Aorta (tissue), 5 donors: ENCODE data around the gene COL26A1. TPM values are rescaled to one million over a fixed set of nuclear protein-coding genes. Genes with fewer than 3 reads are reported as not detected.
"Not testable (repeated sequence)": the region's sequence is repeated elsewhere in the genome, so short reads cannot be mapped to it uniquely, and the experiment has no call there.

Source experiments
- ATAC-seq: fragments of 200-7000 bp; cut with Tn5 transposase; one replicate; pipeline ENCODE4 v1.9.1; 2022; ENCODE audit warnings: moderate library complexity; ENCODE audit not compliant: low FRiP score
- DNase-seq, 2 donors: peaks; one replicate each; pipeline ENCODE4 v3.0.0-alpha.2; 2020
- H3K27ac ChIP-seq, 2 donors: one replicate each; pipeline ENCODE4 v1.5.1; 2013; ENCODE audit warnings: low read length in 2 of 2, mild to moderate bottlenecking in 2 of 2, moderate library complexity in 2 of 2, control low read depth in 1 of 2, inconsistent platforms in 1 of 2, low read depth in 1 of 2
- H3K27me3 ChIP-seq, 2 donors: one replicate each; pipeline ENCODE4 v1.6.1; 2013; ENCODE audit warnings: control low read depth in 1 of 2, low read length in 1 of 2, mild to moderate bottlenecking in 1 of 2, moderate library complexity in 1 of 2; ENCODE audit not compliant: insufficient read depth in 2 of 2, control insufficient read depth in 1 of 2
- H3K36me3 ChIP-seq, 2 donors: one replicate each; pipeline ENCODE4 v1.6.1; 2013; ENCODE audit warnings: control low read depth in 1 of 2, low read length in 1 of 2, mild to moderate bottlenecking in 1 of 2; ENCODE audit not compliant: insufficient read depth in 2 of 2, control insufficient read depth in 1 of 2
- H3K4me1 ChIP-seq, 2 donors: one replicate each; pipeline ENCODE4 v1.6.1; 2013; ENCODE audit warnings: low read length in 2 of 2, control low read depth in 1 of 2, mild to moderate bottlenecking in 1 of 2, moderate library complexity in 1 of 2; ENCODE audit not compliant: insufficient read depth in 2 of 2, control insufficient read depth in 1 of 2
- H3K4me3 ChIP-seq, 2 donors: one replicate each; pipeline ENCODE4 v1.5.1; 2013; ENCODE audit warnings: low read length in 2 of 2, control low read depth in 1 of 2, mild to moderate bottlenecking in 1 of 2
- H3K9me3 ChIP-seq: one replicate; pipeline ENCODE4 v1.6.1; 2013; ENCODE audit warnings: mild to moderate bottlenecking, low read length; ENCODE audit not compliant: control insufficient read depth
- WGBS, 2 donors: extraction: QIAGEN DNeasy Blood & Tissue Kit; methylation state at CpG; one replicate each; pipeline ENCODE4 v1.1.7; 2013; 5-methylcytosine and 5-hydroxymethylcytosine counted together
- intact Hi-C, 2 donors: fragments of 100-400 bp; cut with DNase I; formaldehyde crosslinking; loops; one replicate each; pipeline versions ENCODE4 v1.14.2 to v1.15.0; 2022
- polyA plus RNA-seq, 2 donors: library from polyadenylated mRNA; stranded (reverse); fragments of 200-250 nt; gene quantifications; one replicate each; pipeline ENCODE4 v1.2.3, GENCODE V29; 2013
- total RNA-seq, 2 donors: library from RNA; stranded (reverse); fragmentation: NEBNext Ultra II Directional; extraction: Animal tissue kit (Norgen Biotek cat#: 25700); gene quantifications; one replicate each; pipeline ENCODE4 v1.2.1, GENCODE V29; 2021
- donor health status: healthy with polysubstance abuse.
- donor health status: Bipolar disorder and iron deficiency.
- donor health status: DM: no; HTN: no; CAD: no.
- donor health status: DM: no; HTN: no; CAD: no.
- donor health status: DM: yes; HTN: yes; CAD: no.

COL26A1 gene
- total and polyA plus RNA-seq, 4 donors, result not detected

- no peak overlapping the region for H3K27ac ChIP-seq
- H3K9me3 ChIP-seq, result no peaks in the 10 kb centered on the region
- 64 to 80% methylated on average over 5 of the region's 5 CpGs for WGBS, 2 donors
- DNase-seq (peak in 1 of 2 donors; percentile 9), ATAC-seq (no peak)
- no peaks in the 10 kb centered on the region for H3K4me1 ChIP-seq
- no peaks in the 10 kb centered on the region for H3K36me3 ChIP-seq
- no peaks in the 10 kb centered on the region for H3K27me3 ChIP-seq
- no peak overlapping the region for H3K4me3 ChIP-seq
- intact Hi-C loops, result loop anchor here (5.0 to 10.0 kb wide), 5 partner anchors 210 to 670 kb away; partner anchors contain the start of gene CUX1 (in 2 of the 2)
These were observed 241.8 kb downstream of the COL26A1 start for GRCh38 chr7:101604331-101604933.

- not testable (repeated sequence) for H3K27me3 ChIP-seq, H3K9me3 ChIP-seq, ATAC-seq, H3K36me3 ChIP-seq, H3K4me1 ChIP-seq, H3K27ac ChIP-seq, H3K4me3 ChIP-seq
- WGBS, 2 donors, result 87 to 89% methylated on average over 2 of the region's 2 CpGs
- intact Hi-C loops, result loop anchor here (5.0 to 10.0 kb wide), 5 partner anchors 210 to 670 kb away; partner anchors contain the start of gene CUX1 (in 2 of the 2)
- peak in 1 of 2 donors; percentile 30 for DNase-seq
These were observed 242.3 kb downstream of the COL26A1 start for GRCh38 chr7:101604934-101605332.

DNA sequence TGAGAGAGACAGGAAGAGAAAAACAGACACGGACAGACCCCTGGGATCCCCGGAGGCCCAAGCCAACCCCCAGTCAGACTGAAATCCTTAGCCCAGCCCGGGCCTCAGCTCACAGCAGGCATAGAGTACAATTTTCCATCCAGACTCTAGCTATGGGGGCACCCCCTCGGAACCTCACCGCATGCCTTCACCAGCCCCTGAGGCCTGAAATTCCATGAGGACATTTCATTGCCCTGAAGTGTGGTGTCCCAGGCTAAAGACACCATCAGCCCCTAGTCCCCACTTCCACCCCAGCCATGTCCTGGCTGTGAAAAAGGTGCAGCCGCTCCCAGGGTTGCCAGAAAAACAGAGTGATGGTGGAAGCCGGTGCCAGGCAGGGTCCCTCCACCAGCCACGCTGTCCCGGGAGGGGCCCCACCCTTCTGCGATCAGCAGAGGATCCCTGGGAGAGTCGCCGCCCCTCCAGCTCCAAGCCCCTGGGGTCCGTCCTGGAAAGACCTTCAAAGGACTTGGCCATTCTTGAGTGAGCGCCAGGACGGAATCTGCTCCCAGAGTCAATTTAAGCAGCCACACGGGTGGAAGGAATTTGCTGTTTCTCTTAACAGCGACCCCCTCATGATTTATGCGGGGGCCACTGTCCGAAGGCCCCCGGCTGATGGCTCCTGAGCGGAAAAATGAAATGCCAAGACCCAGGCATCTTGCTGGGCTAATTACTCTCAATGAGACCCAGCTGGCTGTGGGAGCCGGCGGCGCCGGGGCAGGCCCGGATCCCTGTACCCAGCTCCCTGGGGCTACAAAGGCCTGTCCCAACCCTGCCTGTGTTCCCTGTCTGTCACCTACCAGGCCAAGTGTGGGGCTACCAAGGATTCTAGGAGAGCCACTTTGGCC lies 243.2 kb downstream of the COL26A1 start:
- intact Hi-C loops, result loop anchor here (10.0 kb wide), 3 partner anchors 209 to 669 kb away; partner anchors contain the start of gene CUX1 (in 2 of the 2)
- Histone ChIP-seq H3K4me3 (no peak overlapping the region), H3K27me3 (no peaks in the 10 kb centered on the region), H3K27ac (no peak overlapping the region), H3K36me3 (no peaks in the 10 kb centered on the region), H3K4me1 (no peaks in the 10 kb centered on the region), H3K9me3 (no peaks in the 10 kb centered on the region)
- ATAC-seq (no peak), DNase-seq (peak in 1 of 2 donors; percentile 68)
- 86 to 90% methylated on average over 26 of the region's 26 CpGs for WGBS, 2 donors

DNA sequence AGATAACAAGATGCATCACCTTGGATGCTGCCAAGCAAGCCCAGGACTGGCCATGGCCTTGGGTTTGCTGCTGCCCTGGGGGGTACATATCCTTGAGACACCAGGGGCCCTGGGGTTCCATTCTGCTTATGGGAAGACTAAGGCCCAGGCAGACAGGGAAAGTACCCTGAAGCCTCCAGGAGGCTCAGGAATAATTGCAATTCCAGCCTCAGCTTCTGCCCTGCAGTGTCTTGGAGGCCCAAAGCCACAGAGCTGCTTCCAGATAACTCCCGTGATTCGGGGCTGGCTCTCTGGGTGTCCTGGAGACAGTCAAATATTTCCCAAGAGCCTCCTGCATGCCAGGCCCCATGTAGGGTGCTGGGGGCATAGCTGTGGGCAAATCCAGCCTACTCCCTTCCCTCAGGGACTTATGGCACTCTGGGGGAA lies 243.8 kb downstream of the COL26A1 start:
- Histone ChIP-seq H3K4me1 (no peaks in the 10 kb centered on the region), H3K9me3 (no peaks in the 10 kb centered on the region), H3K27me3 (no peaks in the 10 kb centered on the region), H3K4me3 (no peak overlapping the region), H3K27ac (no peak overlapping the region), H3K36me3 (no peaks in the 10 kb centered on the region)
- DNase-seq (peak in 1 of 2 donors; percentile 31), ATAC-seq (no peak)
- intact Hi-C loops, result loop anchor here (10.0 kb wide), 3 partner anchors 208 to 668 kb away; partner anchors contain the start of gene CUX1 (in 2 of the 2)
- 64% methylated on average over 2 of the region's 2 CpGs for WGBS, 2 donors

Other genes starting within 250 kb of the COL26A1 start
- 100 to 1,000 TPM in 1 of 2 donors, 10 to 100 TPM in 1; 57.1 to 693 TPM for gene SERPINE1, start 235.8 kb upstream of the COL26A1 start, total RNA-seq
- 100 to 1,000 TPM in 1 of 2 donors, 10 to 100 TPM in 1; 71.5 to 137 TPM for gene SERPINE1, start 235.8 kb upstream of the COL26A1 start, polyA plus RNA-seq
- gene AP1S1, start 208.4 kb upstream of the COL26A1 start, total RNA-seq, result 10 to 100 TPM; 21.3 to 26.9 TPM
- 10 to 100 TPM; 16.8 to 51.2 TPM for gene AP1S1, start 208.4 kb upstream of the COL26A1 start, polyA plus RNA-seq
- not detected for gene VGF, start 197.3 kb upstream of the COL26A1 start, total RNA-seq
- not detected for gene VGF, start 197.3 kb upstream of the COL26A1 start, polyA plus RNA-seq
- not detected for gene NAT16, start 182.6 kb upstream of the COL26A1 start, total RNA-seq
- not detected for gene NAT16, start 182.6 kb upstream of the COL26A1 start, polyA plus RNA-seq
- not detected for gene MOGAT3, start 161.8 kb upstream of the COL26A1 start, total RNA-seq
- 1 to 10 TPM in 1 of 2 donors, not detected in 1; 5.4 TPM for gene MOGAT3, start 161.8 kb upstream of the COL26A1 start, polyA plus RNA-seq
- gene PLOD3, start 145.3 kb upstream of the COL26A1 start, total RNA-seq, result 10 to 100 TPM; 51.8 to 70.6 TPM
- 10 to 100 TPM; 27.2 to 48.5 TPM for gene PLOD3, start 145.3 kb upstream of the COL26A1 start, polyA plus RNA-seq
- 10 to 100 TPM; 48.7 to 54.4 TPM for gene ZNHIT1, start 144.7 kb upstream of the COL26A1 start, total RNA-seq
- gene ZNHIT1, start 144.7 kb upstream of the COL26A1 start, polyA plus RNA-seq, result 100 to 1,000 TPM in 1 of 2 donors, 10 to 100 TPM in 1; 95.8 to 114 TPM
- 10 to 100 TPM in 1 of 2 donors, 1 to 10 TPM in 1; 7.5 to 14.8 TPM for gene CLDN15, start 125.1 kb upstream of the COL26A1 start, total RNA-seq
- 10 to 100 TPM in 1 of 2 donors, 1 to 10 TPM in 1; 6.5 to 19.7 TPM for gene CLDN15, start 125.1 kb upstream of the COL26A1 start, polyA plus RNA-seq
- 100 to 1,000 TPM; 146 to 155 TPM for gene FIS1, start 117.8 kb upstream of the COL26A1 start, total RNA-seq
- 100 to 1,000 TPM; 294 to 333 TPM for gene FIS1, start 117.8 kb upstream of the COL26A1 start, polyA plus RNA-seq
- gene IFT22, start 41.1 kb upstream of the COL26A1 start, total RNA-seq, result 10 to 100 TPM; 10.9 to 16.5 TPM
- gene IFT22, start 41.1 kb upstream of the COL26A1 start, polyA plus RNA-seq, result 10 to 100 TPM; 28.2 to 30.6 TPM